B cell (primary cell): ENCODE data around the gene ACAN. TPM values are rescaled to one million over a fixed set of nuclear protein-coding genes. Genes with fewer than 3 reads are reported as not detected.

ENCODE experiments used
- ATAC-seq: fragments of 200-7000 bp; cut with Tn5 transposase; one replicate; pipeline ENCODE4 v1.10.0; 2021; ENCODE audit warnings: low read depth, mild to moderate bottlenecking, moderate number of reproducible peaks, moderate library complexity
- CTCF ChIA-PET: fragments of 350-600 bp; sonication (Branson Sonifier 250); formaldehyde crosslinking; loops from one replicate; lab custom pipeline; 2021; ENCODE audit warnings: antibody characterized with exemption, inconsistent platforms; lab: Charles Lee
- POLR2A ChIA-PET: fragments of 350-600 bp; sonication (Branson Sonifier 250); formaldehyde crosslinking; loops from one replicate; lab custom pipeline; 2021; ENCODE audit warnings: antibody characterized with exemption; lab: Charles Lee
- DNase-seq: peaks from one replicate; pipeline ENCODE4 v3.0.0; 2013
- H2AFZ ChIP-seq: 2 replicates; pipeline ENCODE4 v1.6.1; 2012; ENCODE audit warnings: mild to moderate bottlenecking, low read depth, low read length; ENCODE audit not compliant: insufficient read depth, poor library complexity, severe bottlenecking
- H3K27ac ChIP-seq, 2 donors: 1 replicate in 1 of 2; 2 replicates in 1 of 2; pipeline ENCODE4 v1.5.1; 2012 to 2013; ENCODE audit warnings: low read length in 2 of 2, mild to moderate bottlenecking in 2 of 2, moderate library complexity in 1 of 2
- H3K27me3 ChIP-seq, 4 experiments: fragments of 200-600 bp in 1 of 4; sonication (generic) in 1 of 4; replicated peaks in 1 of 4; 1 replicate in 2 of 4; 2 replicates in 2 of 4; pipeline versions ENCODE4 v1.6.1 to v1.7.0; 2013 to 2016; ENCODE audit warnings: low read length in 3 of 4, mild to moderate bottlenecking in 2 of 4, mixed read lengths in 1 of 4, moderate library complexity in 1 of 4; ENCODE audit not compliant: insufficient read depth in 4 of 4, control insufficient read depth in 3 of 4; ENCODE audit errors: control extremely low read depth in 1 of 4
- H3K36me3 ChIP-seq, 2 experiments: replicated peaks in 1 of 2; 1 replicate in 1 of 2; 2 replicates in 1 of 2; pipeline versions ENCODE4 v1.6.1 to v1.7.1; 2013; ENCODE audit warnings: low read length in 1 of 2; ENCODE audit not compliant: insufficient read depth in 2 of 2, control insufficient read depth in 1 of 2; ENCODE audit errors: control extremely low read depth in 1 of 2, extremely low read depth in 1 of 2
- H3K4me1 ChIP-seq, 2 donors: fragments of 200-600 bp in 1 of 2; sonication (generic) in 1 of 2; 1 replicate in 1 of 2; 2 replicates in 1 of 2; pipeline versions ENCODE4 v1.5.1 to v1.6.1; 2013 to 2017; ENCODE audit warnings: low read length in 2 of 2; ENCODE audit not compliant: control insufficient read depth in 2 of 2, insufficient read depth in 2 of 2
- H3K4me2 ChIP-seq: replicated peaks from 2 replicates; pipeline ENCODE3; 2012; ENCODE audit warnings: mild to moderate bottlenecking, low read depth, low read length; ENCODE audit not compliant: poor library complexity, severe bottlenecking
- H3K4me3 ChIP-seq, 5 experiments: fragments of 200-600 bp in 1 of 5; sonication (generic) in 1 of 5; 1 replicate in 3 of 5; 2 replicates in 2 of 5; pipeline versions ENCODE4 v1.5.1 to v1.7.0; 2011 to 2016; ENCODE audit warnings: low read length in 4 of 5, mild to moderate bottlenecking in 4 of 5, low read depth in 2 of 5, control low read depth in 1 of 5, moderate library complexity in 1 of 5; ENCODE audit not compliant: insufficient read depth in 1 of 5; ENCODE audit errors: control extremely low read depth in 1 of 5, extremely low read depth in 1 of 5
- H3K79me2 ChIP-seq: fragments of 200-600 bp; sonication (generic); one replicate; pipeline ENCODE4 v1.6.0; 2016; ENCODE audit warnings: low read length; ENCODE audit not compliant: control insufficient read depth, insufficient read depth
- H3K9ac ChIP-seq: fragments of 200-600 bp; sonication (generic); 2 replicates; pipeline ENCODE4 v1.6.1; 2017; ENCODE audit warnings: mild to moderate bottlenecking, low read length, moderate library complexity
- H3K9me3 ChIP-seq, 3 donors: one replicate each; pipeline versions ENCODE4 v1.6.1 to v1.7.1; 2013; ENCODE audit warnings: low read length in 2 of 3; ENCODE audit not compliant: control insufficient read depth in 2 of 3, insufficient read depth in 1 of 3; ENCODE audit errors: control extremely low read depth in 1 of 3
- H4K20me1 ChIP-seq: 2 replicates; pipeline ENCODE4 v1.6.0; 2012; ENCODE audit warnings: mild to moderate bottlenecking, low read length; ENCODE audit not compliant: insufficient read depth, control insufficient read depth, poor library complexity, severe bottlenecking
- H3K27ac Mint-ChIP-seq: one replicate; pipeline ENCODE4 v1.8.0; 2021; ENCODE audit warnings: mixed read lengths
- H3K27me3 Mint-ChIP-seq: one replicate; pipeline ENCODE4 v1.8.0; 2021; ENCODE audit warnings: mixed read lengths
- H3K4me1 Mint-ChIP-seq: one replicate; pipeline ENCODE4 v1.8.0; 2021; ENCODE audit warnings: mixed read lengths
- H3K4me3 Mint-ChIP-seq: one replicate; pipeline ENCODE4 v1.8.0; 2021; ENCODE audit warnings: mixed read lengths
- H3K9me3 Mint-ChIP-seq: one replicate; pipeline ENCODE4 v1.8.0; 2022; ENCODE audit warnings: mixed read lengths; ENCODE audit not compliant: insufficient read depth
- EZH2 ChIP-seq: IDR thresholded peaks from 2 replicates; pipeline ENCODE4 v1.6.1; 2012; ENCODE audit warnings: borderline replicate concordance, low read depth, mild to moderate bottlenecking, moderate library complexity, low read length; ENCODE audit not compliant: insufficient read depth, poor library complexity, severe bottlenecking
- WGBS: methylation state at CpG from one replicate; pipeline ENCODE4 v1.1.5; 2013; ENCODE audit warnings: missing lambda C conversion rate; ENCODE audit not compliant: insufficient coverage; 5-methylcytosine and 5-hydroxymethylcytosine counted together
- intact Hi-C: fragments of 100-400 bp; cut with micrococcal nuclease; formaldehyde crosslinking; loops from one replicate; pipeline ENCODE4 v1.10.0; 2022
- polyA plus RNA-seq: library from polyadenylated mRNA; depleted of rRNA; stranded (reverse); fragments of >200 nt; gene quantifications from 2 replicates; pipeline ENCODE4 v1.2.3, GENCODE V29; 2012
- total RNA-seq, 2 donors: library from RNA; stranded (reverse); fragments of 120-200 nt in 1 of 2; gene quantifications; 1 replicate in 1 of 2; 2 replicates in 1 of 2; pipeline versions ENCODE4 v1.2.3 to v1.2.4, GENCODE V29; 2013 to 2022
- TF ChIP-seq, protein P1 (sequence below): fragments of 200-600 bp; IDR thresholded peaks from one replicate; pipeline ENCODE4 v1.8.0; 2022; ENCODE audit warnings: antibody characterized with exemption, mild to moderate bottlenecking

The ACAN gene
- total and polyA plus RNA-seq, 2 donors (not counting 1 experiment from before 2014, with no cell fraction given): 0.01 TPM; not detected in 1

DNA sequence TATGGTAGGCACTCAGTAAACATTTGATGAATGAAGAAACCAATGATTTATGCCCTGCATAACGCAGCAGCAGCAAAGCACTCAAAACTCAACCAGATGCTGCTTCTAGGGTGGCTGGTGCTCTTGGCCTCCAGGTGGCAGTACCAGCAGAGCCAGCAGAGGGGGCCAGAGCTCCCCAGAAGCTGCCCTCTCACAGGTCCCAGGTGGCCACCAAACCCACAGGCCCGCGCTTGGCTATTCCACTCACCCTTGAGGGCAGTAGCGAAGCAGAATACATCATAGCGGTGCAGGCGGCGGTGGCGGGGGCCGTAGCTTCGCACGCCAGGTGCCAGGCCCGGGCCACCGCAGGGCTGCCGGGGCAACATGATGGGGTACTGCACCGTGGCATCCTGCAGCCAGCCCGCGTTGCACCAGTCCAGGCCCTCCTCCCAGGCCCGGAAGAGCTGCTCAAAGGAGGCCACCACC lies 75.5 kb downstream of the ACAN start:
- H3K27me3 ChIP-seq: peaks cover 0 to 3% (median 0%) of the 10 kb centered on the region in 4 experiments
- H4K20me1 ChIP-seq: no peaks in the 10 kb centered on the region
- ChIA-PET CTCF (interaction anchor here (1.0 to 1.3 kb wide), 3 partner anchors 26 to 255 kb away, joined by 3 to 5 read pairs (median 4); no protein-coding TSS in a partner anchor), POLR2A (no interaction called here)
- no peaks in the 10 kb centered on the region for H3K79me2 ChIP-seq
- no peaks in the 10 kb centered on the region for H3K4me1 ChIP-seq
- no peak overlapping the region for H3K4me2 ChIP-seq
- 78% methylated on average over 18 of the region's 18 CpGs for WGBS
- H3K9ac ChIP-seq: no peak overlapping the region
- DNase-seq: peak; percentile 20
- no peaks in the 10 kb centered on the region for H3K36me3 ChIP-seq
- no peak overlapping the region for H3K4me3 Mint-ChIP-seq
- no peak overlapping the region for H3K27ac ChIP-seq
- no peak overlapping the region for H3K27ac Mint-ChIP-seq
- no peaks in the 10 kb centered on the region for H3K27me3 Mint-ChIP-seq
- no peak overlapping the region for H3K4me3 ChIP-seq
- no peaks in the 10 kb centered on the region for H3K9me3 ChIP-seq
- ATAC-seq: peak; percentile 39
- no peaks in the 10 kb centered on the region for H3K9me3 Mint-ChIP-seq
- H3K4me1 Mint-ChIP-seq: no peaks in the 10 kb centered on the region
- TF ChIP-seq, protein P1, sequence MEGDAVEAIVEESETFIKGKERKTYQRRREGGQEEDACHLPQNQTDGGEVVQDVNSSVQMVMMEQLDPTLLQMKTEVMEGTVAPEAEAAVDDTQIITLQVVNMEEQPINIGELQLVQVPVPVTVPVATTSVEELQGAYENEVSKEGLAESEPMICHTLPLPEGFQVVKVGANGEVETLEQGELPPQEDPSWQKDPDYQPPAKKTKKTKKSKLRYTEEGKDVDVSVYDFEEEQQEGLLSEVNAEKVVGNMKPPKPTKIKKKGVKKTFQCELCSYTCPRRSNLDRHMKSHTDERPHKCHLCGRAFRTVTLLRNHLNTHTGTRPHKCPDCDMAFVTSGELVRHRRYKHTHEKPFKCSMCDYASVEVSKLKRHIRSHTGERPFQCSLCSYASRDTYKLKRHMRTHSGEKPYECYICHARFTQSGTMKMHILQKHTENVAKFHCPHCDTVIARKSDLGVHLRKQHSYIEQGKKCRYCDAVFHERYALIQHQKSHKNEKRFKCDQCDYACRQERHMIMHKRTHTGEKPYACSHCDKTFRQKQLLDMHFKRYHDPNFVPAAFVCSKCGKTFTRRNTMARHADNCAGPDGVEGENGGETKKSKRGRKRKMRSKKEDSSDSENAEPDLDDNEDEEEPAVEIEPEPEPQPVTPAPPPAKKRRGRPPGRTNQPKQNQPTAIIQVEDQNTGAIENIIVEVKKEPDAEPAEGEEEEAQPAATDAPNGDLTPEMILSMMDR: peak; percentile 40
- no peak for TF ChIP-seq EZH2
- no peak overlapping the region for H2AFZ ChIP-seq
- intact Hi-C loops: no loop called here

DNA sequence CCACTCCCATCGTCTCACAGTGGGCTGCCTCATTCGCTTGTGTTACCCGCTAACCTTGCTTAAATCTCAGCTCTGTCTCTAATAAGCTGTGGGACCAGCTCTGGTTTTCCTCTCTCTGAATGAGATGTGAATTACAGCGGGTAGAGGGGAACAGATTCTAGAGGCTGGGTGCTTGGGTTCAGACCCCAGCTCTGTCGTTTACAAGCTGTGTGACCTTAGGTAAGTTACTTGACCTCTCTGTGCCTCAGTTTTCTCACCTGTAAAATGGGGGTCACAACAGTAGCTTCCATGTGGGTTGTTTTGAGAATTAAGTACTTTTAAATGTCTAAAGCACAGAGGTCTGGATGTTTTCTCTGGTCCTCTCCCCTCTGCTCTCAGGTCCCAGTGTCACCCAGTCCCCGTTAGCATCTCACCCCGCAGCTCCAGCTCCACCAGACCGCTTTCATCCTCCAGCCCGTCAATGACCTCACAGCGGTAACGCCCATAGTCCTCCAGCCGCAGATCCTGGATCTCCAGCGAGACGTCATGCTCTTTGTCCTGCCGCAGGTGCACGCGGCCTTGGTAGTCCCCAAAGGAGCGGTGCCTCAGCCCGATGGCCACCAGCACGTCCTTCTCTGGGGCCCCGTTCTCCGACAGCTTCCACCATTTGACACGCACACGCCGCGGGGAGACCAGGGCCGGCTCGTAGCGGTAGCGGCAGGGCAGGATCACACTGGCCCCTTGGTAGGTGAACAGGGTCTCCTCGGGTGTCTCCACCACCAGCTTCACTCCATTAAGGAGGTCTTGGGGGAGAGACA lies 77.9 kb downstream of the ACAN start:
- Mint-ChIP-seq H3K4me3 (no peak overlapping the region), H3K27me3 (no peaks in the 10 kb centered on the region), H3K9me3 (no peaks in the 10 kb centered on the region), H3K27ac (no peak overlapping the region), H3K4me1 (no peaks in the 10 kb centered on the region)
- Histone ChIP-seq H2AFZ (no peak overlapping the region), H3K36me3 (no peaks in the 10 kb centered on the region), H3K79me2 (no peaks in the 10 kb centered on the region), H4K20me1 (no peaks in the 10 kb centered on the region), H3K27ac (no peak overlapping the region), H3K27me3 (no peaks in the 10 kb centered on the region), H3K4me1 (no peaks in the 10 kb centered on the region), H3K9me3 (no peaks in the 10 kb centered on the region), H3K9ac (no peak overlapping the region), H3K4me2 (no peak overlapping the region), H3K4me3 (no peak overlapping the region)
- CTCF ChIA-PET: interaction anchor here (1.3 to 1.5 kb wide), 2 partner anchors 24 to 257 kb away, joined by 4 to 7 read pairs; no protein-coding TSS in a partner anchor
- POLR2A ChIA-PET: no interaction called here
- WGBS: 97% methylated on average over 29 of the region's 31 CpGs
- no peak for TF ChIP-seq EZH2
- TF ChIP-seq, protein P1: no peak
- ATAC-seq: no peak
- intact Hi-C loops: no loop called here
- no peak for DNase-seq
